ENCODE measurements around the gene AFMID. TPM values are rescaled to one million over a fixed set of nuclear protein-coding genes. Genes with fewer than 3 reads are reported as not detected.

Gene AFMID
- total and polyA plus RNA-seq, 2 of the 13 experiments (the other 11 are each of a cell fraction or from before 2014, with no cell fraction given): 249 to 270 TPM

DNA sequence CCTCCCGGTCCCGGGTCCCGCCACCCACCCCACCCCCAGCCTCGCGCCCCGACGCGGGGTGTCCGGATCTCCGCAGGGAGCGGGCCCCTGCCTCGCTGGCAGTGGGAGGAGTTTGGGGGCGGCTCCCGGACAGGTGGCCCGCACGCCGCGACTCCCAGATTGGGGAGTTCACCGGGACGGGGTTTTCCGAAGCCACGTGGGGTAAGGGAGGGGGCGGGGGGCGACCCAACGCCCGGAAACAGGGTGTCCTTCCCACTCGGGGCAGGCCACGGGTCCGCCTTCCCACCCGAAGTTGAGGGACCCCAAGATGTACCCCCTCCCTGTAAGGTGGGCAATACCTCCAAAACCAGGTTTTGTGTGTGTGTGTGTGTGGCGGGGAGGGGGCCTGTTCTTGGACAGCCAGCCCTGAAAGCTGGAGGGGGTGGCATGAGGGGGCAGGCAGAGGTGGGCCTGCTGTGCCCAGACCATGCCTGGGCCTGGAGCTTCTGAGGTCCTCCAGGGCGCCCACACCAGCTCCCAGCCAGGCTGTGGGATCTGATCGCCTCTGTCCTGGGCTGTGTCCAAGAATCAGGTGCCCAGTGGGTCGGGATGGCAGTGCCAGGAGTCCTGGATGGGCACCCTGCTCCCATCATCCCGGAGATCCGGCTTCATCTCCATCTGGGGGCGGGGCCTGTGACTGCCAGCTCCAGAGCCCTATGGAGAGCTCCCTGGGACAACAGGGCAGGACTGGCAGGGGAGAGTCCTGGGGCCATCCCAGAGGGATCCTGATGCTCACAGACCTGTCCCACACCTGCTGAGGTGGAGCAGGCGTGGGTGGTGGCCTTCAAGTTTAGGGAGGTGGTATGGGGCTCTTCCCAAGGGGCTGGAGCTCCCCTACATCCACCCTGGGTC is 18.0 kb upstream of the AFMID start (continued):
- TF ChIP-seq, protein P1, sequence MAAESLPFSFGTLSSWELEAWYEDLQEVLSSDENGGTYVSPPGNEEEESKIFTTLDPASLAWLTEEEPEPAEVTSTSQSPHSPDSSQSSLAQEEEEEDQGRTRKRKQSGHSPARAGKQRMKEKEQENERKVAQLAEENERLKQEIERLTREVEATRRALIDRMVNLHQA (CRISPR knock-in tag; IDR thresholded peaks at IDR 0.05): no peak
- no peak for TF ChIP-seq NCOA2 (CRISPR knock-in tag; IDR thresholded peaks at IDR 0.05)
- no peak for TF ChIP-seq NFRKB (IDR thresholded peaks at IDR 0.05)
- TF ChIP-seq RELA (CRISPR knock-in tag; IDR thresholded peaks at IDR 0.05): no peak
- TF ChIP-seq MTF1 (CRISPR knock-in tag; IDR thresholded peaks at IDR 0.05): no peak
- TF ChIP-seq, protein P2, sequence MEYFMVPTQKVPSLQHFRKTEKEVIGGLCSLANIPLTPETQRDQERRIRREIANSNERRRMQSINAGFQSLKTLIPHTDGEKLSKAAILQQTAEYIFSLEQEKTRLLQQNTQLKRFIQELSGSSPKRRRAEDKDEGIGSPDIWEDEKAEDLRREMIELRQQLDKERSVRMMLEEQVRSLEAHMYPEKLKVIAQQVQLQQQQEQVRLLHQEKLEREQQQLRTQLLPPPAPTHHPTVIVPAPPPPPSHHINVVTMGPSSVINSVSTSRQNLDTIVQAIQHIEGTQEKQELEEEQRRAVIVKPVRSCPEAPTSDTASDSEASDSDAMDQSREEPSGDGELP (IDR thresholded peaks at IDR 0.05; ENCODE audit: borderline replicate concordance, low read depth): no peak
- TF ChIP-seq ZEB1 (IDR thresholded peaks at IDR 0.05; ENCODE audit: insufficient replicate concordance, low read depth): no peak
- no peak for TF ChIP-seq FOSL1 (CRISPR knock-in tag; IDR thresholded peaks at IDR 0.05; ENCODE audit: borderline replicate concordance)
- no peak for TF ChIP-seq ZNF619 (CRISPR knock-in tag; IDR thresholded peaks at IDR 0.05)
- TF ChIP-seq ZNF709 (CRISPR knock-in tag; IDR thresholded peaks at IDR 0.05): no peak
- TF ChIP-seq CAMTA2 (CRISPR knock-in tag; IDR thresholded peaks at IDR 0.05; ENCODE audit: borderline replicate concordance): no peak
- no peak for TF ChIP-seq TRAFD1 (CRISPR knock-in tag; IDR thresholded peaks at IDR 0.05; ENCODE audit: borderline replicate concordance)
- TF ChIP-seq ESRRA (CRISPR knock-in tag; IDR thresholded peaks at IDR 0.05; ENCODE audit: low read depth): no peak
- TF ChIP-seq ZNF614 (CRISPR knock-in tag; IDR thresholded peaks at IDR 0.05; ENCODE audit: borderline replicate concordance): no peak
- TF ChIP-seq, protein P3, sequence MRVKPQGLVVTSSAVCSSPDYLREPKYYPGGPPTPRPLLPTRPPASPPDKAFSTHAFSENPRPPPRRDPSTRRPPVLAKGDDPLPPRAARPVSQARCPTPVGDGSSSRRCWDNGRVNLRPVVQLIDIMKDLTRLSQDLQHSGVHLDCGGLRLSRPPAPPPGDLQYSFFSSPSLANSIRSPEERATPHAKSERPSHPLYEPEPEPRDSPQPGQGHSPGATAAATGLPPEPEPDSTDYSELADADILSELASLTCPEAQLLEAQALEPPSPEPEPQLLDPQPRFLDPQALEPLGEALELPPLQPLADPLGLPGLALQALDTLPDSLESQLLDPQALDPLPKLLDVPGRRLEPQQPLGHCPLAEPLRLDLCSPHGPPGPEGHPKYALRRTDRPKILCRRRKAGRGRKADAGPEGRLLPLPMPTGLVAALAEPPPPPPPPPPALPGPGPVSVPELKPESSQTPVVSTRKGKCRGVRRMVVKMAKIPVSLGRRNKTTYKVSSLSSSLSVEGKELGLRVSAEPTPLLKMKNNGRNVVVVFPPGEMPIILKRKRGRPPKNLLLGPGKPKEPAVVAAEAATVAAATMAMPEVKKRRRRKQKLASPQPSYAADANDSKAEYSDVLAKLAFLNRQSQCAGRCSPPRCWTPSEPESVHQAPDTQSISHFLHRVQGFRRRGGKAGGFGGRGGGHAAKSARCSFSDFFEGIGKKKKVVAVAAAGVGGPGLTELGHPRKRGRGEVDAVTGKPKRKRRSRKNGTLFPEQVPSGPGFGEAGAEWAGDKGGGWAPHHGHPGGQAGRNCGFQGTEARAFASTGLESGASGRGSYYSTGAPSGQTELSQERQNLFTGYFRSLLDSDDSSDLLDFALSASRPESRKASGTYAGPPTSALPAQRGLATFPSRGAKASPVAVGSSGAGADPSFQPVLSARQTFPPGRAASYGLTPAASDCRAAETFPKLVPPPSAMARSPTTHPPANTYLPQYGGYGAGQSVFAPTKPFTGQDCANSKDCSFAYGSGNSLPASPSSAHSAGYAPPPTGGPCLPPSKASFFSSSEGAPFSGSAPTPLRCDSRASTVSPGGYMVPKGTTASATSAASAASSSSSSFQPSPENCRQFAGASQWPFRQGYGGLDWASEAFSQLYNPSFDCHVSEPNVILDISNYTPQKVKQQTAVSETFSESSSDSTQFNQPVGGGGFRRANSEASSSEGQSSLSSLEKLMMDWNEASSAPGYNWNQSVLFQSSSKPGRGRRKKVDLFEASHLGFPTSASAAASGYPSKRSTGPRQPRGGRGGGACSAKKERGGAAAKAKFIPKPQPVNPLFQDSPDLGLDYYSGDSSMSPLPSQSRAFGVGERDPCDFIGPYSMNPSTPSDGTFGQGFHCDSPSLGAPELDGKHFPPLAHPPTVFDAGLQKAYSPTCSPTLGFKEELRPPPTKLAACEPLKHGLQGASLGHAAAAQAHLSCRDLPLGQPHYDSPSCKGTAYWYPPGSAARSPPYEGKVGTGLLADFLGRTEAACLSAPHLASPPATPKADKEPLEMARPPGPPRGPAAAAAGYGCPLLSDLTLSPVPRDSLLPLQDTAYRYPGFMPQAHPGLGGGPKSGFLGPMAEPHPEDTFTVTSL (CRISPR knock-in tag; IDR thresholded peaks at IDR 0.05; ENCODE audit: borderline replicate concordance): no peak
- no peak for TF ChIP-seq RNF2 (conservative IDR thresholded peaks at IDR 0.05; ENCODE audit: low read depth)
- no peak for TF ChIP-seq ZNF281 (CRISPR knock-in tag; IDR thresholded peaks at IDR 0.05; ENCODE audit: borderline replicate concordance)

All from HepG2 (cell line).